GM12801 (cell line): Measurements from ENCODE around the gene VSIG2.

Experiments used
- TF ChIP-seq, protein P1 (sequence below): IDR thresholded peaks from one replicate; pipeline ENCODE4 v1.5.1; 2011; ENCODE audit warnings: control low read depth; ENCODE audit not compliant: insufficient read length; ENCODE audit errors: extremely low read depth

VSIG2 gene

DNA sequence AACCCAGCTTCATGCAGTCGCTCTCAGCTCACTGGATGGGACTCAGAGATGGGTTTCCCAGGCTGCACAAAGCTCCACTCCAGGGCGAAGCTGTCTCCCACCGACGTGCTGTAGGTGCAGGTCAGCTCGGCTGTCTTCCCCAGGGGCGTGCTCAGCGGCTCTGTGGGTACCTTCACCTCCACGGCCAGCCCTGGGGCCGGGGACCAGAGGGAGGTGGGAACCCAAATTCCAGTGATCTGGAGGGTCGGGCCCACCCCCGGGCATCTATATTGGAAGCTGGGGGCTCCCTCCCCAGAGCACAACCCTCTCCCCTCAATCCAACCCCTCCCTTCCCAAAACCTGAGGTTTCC lies 689 bp downstream of the VSIG2 start:
- TF ChIP-seq, protein P1, sequence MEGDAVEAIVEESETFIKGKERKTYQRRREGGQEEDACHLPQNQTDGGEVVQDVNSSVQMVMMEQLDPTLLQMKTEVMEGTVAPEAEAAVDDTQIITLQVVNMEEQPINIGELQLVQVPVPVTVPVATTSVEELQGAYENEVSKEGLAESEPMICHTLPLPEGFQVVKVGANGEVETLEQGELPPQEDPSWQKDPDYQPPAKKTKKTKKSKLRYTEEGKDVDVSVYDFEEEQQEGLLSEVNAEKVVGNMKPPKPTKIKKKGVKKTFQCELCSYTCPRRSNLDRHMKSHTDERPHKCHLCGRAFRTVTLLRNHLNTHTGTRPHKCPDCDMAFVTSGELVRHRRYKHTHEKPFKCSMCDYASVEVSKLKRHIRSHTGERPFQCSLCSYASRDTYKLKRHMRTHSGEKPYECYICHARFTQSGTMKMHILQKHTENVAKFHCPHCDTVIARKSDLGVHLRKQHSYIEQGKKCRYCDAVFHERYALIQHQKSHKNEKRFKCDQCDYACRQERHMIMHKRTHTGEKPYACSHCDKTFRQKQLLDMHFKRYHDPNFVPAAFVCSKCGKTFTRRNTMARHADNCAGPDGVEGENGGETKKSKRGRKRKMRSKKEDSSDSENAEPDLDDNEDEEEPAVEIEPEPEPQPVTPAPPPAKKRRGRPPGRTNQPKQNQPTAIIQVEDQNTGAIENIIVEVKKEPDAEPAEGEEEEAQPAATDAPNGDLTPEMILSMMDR = no peak

DNA sequence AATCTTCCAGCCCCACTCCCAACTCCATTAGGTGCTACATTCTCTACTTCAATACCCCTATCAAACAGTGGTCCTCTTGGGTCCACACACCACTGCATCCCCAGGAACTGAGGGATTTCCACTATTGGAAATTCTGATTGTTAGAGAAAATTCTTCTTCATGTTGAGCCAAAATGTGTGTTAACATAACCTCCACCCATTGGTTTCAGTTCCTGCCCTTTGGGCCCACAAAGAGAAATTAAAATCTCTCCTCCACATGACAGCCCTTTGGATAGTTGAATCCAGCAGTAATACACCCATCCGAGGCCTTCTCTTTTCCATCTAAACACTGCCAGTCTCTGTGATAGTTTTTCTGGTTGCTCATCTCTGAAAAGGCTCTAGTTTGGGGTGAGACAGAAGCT lies 2.1 kb downstream of the VSIG2 start:
- TF ChIP-seq, protein P1 = no peak

GRCh38 chr11:124748481-124749343 lies 3.3 kb downstream of the VSIG2 start:
- TF ChIP-seq, protein P1 = no peak

DNA sequence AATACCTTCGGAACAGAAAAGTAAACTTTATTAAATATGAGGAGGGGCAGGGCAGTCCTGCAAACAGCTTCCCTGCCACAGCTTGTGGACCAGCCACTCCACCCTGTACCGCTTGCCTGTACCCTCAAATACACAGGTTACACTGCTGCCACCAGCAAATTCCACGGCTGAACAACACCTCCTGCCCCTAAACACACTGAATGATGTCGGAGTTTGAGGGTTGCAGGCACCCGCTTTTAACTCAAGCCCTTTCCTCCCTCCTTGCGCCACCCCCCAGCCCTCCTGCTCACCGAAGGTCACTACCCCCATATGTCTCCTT lies 4.0 kb downstream of the VSIG2 start:
- TF ChIP-seq, protein P1 = no peak

DNA sequence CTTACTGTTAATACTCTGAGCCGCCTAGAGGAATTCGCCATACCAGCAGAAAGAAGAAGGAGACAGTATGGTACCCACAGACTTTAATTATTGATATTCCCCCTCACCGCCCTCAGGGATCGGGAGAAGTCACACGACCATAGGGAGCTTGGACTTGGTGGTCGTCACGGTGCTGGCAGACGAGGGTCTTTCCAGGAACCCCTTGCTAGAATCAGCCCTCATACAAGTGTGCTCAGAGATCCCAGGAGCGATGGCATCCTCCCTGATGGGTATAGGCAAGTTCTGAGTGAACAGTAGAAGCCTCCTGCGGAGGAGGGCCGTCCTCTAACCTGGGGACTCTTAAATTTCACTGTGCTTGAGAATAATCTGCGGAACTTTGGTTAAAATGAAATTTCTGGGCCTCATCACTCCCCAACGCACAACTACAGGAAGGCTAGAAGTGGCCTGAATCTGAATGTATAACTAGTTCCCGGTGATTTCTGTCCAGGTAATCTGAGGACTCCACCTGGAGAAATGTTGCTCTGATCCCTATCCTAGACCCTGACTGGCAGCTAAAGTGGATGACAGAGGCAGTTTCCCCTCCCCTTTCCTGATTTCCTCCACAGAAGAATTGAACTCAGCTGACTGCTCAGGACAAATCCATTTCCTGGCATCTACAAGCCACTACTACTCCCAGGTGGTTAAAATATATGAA lies 4.5 kb downstream of the VSIG2 start:
- TF ChIP-seq, protein P1 = no peak

DNA sequence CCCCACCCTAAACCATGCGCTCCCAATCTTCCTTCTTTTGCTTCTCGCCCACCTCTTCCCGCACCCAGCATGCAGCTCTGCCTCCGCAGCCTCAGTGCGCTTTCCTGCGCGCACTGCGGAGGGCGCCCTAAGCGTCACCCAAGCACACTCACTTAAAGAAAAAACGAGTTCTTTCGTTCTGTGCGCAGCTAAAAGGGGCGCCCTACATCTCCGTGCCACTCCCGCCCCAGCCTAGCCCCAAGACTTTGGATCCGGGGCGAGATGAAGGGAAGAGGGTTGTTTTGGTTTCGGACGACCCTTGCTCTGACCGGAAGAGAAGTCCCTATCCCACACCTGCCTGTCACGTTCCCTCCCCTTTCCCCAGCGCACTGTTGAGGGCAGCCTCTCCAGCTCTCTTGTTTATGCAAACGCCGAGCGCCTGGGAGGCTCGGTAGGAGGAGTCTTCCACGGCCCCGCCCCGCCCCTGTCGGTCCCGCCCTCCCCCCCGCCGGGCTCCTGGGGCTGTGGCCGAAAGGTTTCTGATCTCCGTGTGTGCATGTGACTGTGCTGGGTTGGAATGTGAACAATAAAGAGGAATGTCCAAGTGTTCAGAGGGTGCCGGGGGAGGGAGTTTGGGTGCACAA lies 5.3 kb downstream of the VSIG2 start:
- TF ChIP-seq, protein P1 = no peak

DNA sequence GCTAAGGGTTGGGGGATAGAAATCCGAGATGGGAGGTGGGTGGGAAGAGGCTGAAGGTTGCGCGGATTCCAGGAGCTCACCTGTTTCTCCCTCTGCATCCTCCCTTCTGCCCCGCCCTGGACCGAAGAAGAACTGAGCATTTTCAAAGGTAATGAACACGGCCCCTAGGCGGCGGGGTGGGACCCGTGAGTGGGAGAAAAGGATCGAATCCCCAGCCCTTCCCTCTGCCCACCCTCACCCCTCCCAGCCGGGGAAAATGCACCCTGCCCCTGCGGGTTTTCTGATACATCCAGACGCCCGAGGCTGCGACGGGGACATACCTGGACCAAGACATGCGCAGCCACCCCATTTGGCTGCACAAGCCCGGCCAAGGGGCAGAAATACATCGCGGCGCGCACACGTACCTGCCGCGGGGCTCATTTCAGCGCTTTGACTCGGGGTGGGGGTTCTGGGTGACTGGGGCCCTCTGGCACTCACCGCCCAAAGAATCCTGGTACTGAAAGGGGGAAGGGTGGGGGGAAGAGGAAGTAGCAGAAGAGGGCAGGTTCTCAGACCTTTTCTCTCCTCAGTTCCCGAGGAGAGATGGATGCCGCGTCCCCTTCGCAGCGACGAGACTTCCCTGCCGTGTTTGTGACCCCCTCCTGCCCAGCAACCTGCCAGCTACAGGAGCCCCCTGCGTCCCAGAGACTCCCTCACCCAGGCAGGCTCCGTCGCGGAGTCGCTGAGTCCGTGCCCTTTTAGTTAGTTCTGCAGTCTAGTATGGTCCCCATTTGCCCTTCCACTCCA lies 6.0 kb downstream of the VSIG2 start:
- TF ChIP-seq, protein P1 = no peak
